LNCaP clone FGC (cell line): ENCODE data around the gene OR2AG1.

ENCODE experiments used
- DNase-seq: peaks from one replicate; pipeline ENCODE4 v3.0.0-alpha.2; 2011; ENCODE audit warnings: low read depth
- H3K4me3 ChIP-seq: 2 replicates; pipeline ENCODE4 v1.5.1; 2011; ENCODE audit warnings: mild to moderate bottlenecking, low read depth, low read length, control low read depth
- TF ChIP-seq, protein P1 (sequence below): IDR thresholded peaks from 2 replicates; pipeline ENCODE4 v1.5.1; 2012; ENCODE audit warnings: mild to moderate bottlenecking; ENCODE audit not compliant: control insufficient read depth, insufficient read depth; ENCODE audit errors: extremely low read depth

Gene OR2AG1

GRCh38 chr11:6755303-6755952, 27.4 kb upstream of the OR2AG1 start:
- H3K4me3 ChIP-seq: no peak overlapping the region
- DNase-seq: peak; percentile 3
- TF ChIP-seq, protein P1, sequence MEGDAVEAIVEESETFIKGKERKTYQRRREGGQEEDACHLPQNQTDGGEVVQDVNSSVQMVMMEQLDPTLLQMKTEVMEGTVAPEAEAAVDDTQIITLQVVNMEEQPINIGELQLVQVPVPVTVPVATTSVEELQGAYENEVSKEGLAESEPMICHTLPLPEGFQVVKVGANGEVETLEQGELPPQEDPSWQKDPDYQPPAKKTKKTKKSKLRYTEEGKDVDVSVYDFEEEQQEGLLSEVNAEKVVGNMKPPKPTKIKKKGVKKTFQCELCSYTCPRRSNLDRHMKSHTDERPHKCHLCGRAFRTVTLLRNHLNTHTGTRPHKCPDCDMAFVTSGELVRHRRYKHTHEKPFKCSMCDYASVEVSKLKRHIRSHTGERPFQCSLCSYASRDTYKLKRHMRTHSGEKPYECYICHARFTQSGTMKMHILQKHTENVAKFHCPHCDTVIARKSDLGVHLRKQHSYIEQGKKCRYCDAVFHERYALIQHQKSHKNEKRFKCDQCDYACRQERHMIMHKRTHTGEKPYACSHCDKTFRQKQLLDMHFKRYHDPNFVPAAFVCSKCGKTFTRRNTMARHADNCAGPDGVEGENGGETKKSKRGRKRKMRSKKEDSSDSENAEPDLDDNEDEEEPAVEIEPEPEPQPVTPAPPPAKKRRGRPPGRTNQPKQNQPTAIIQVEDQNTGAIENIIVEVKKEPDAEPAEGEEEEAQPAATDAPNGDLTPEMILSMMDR: peak; percentile 92

- no peak for DNase-seq
- no peak overlapping the region for H3K4me3 ChIP-seq
- TF ChIP-seq, protein P1: no peak
These were observed 26.9 kb upstream of the OR2AG1 start for GRCh38 chr11:6755953-6756347.

DNA sequence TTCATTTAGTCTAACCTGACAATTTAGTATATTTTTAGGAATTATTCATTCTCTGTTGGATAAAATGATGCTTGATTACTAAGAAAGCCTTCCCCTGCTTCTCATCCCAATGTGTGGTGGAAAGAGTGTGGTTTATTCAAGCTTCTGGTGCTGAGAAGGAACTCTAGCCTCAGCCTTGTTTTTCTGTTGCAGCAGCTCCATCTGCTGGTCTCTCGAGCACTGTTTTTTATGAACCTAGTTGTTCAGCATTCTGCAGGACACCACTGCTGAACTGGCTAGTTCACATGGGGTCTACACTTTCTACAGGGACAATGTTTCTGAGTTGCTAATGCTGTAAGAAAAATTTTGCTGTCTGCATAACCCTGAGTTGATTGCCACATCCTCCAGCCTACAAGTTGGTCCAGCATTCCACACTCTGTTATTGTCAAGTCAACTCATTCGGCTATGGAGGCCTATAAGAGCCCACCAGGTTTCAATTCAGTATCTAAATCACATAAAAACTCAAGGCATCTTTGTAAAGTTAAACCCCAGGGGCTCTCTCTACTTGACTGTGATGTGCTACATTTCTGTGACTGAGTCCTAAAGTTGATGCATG, 25.4 kb upstream of the OR2AG1 start:
- DNase-seq: peak; percentile 22
- TF ChIP-seq, protein P1: peak; percentile 78
- H3K4me3 ChIP-seq: no peak overlapping the region

GRCh38 chr11:6771926-6772893, 10.6 kb upstream of the OR2AG1 start, which contains the start of gene OR2AG2:
Gene OR2AG2, minus strand, starts transcription at chr11:6771976. Its CDS starts 3,019 bp downstream, at chr11:6768957.
- H3K4me3 ChIP-seq: no peak within 1 kb of the TSS
- no peak for DNase-seq
- TF ChIP-seq, protein P1: no peak

DNA sequence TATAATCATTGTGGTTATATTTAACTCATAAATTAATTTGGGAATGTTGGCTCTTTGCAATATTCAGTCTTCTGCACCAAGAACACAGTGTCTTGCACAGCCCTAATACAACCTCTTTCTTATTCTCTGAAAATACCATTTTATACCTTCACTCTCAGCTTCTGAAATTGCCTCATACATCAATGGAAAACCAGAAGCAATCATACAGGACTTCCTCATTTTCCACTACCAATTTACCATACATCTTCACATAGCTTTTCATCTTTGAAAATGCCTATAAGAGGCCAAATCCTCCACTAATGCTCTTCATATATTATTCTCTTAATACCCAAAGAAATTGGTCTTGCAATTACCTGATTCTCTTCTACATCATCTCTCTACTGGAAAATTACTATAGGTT, 4.3 kb upstream of the OR2AG1 start:
- TF ChIP-seq, protein P1: no peak
- H3K4me3 ChIP-seq: no peak overlapping the region
- no peak for DNase-seq

DNA sequence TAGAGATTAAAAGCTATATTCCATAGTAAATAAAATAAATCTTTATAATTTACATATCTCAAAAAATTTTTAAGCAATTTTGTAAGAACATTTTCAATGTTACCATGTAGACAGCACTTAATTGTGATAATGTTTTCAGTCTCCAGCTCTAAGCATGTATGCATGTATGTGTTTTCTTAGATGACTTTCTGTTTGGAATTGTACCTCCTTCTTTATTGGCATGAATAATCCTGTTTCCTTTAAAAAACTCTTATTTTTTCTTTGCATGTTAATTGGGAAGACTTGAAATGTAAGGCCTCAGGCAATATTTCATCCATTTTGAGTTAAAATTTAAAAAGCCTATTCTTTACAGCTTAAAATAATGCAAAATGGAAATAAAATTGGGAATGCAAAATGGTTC, 2.0 kb upstream of the OR2AG1 start:
- TF ChIP-seq, protein P1: no peak
- no peak overlapping the region for H3K4me3 ChIP-seq
- DNase-seq: no peak
